ENCODE data around the gene RAD18. TPM values are rescaled to one million over a fixed set of nuclear protein-coding genes. Genes with fewer than 3 reads are reported as not detected.

Gene RAD18
- total and polyA plus RNA-seq, 12 donors = 2.0 to 11.4 (median 8.5) TPM

DNA sequence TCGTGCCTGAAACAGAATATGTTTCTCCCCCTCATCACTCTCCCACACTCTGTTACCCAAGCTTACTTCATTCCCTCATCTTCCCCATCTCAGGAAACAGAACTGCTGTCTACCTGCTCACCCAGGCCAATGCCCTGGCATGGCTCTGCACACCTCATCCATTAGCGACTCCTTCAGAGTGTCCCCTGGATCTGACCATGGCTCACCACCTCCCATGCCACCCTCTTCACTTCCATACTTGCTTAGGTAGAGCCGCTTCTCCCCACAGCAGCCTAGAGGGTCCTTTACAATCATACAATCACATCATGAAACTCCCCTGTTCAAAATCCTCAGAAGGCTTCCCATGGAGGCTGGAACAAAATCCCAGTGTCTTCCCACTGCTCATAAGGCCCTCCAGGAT is 33.9 kb upstream of the RAD18 start:
- Histone ChIP-seq H3K4me3 (no peak overlapping the region), H3K9me3 (replicated peaks in 1 of 3) (no peaks in the 10 kb centered on the region), H3K27me3 (no peaks in the 10 kb centered on the region), H3K36me3 (replicated peaks in 1 of 2) (no peaks in the 10 kb centered on the region), H3K4me1 (replicated peaks in 1 of 2) (no peaks in the 10 kb centered on the region), H3K27ac (peak overlapping the region in 1 of 5 donors; percentile 25)
- no peak for DNase-seq
- 77 to 87% (median 84%) methylated on average over 3 of the region's 3 CpGs for WGBS, 4 donors
- intact Hi-C loops (cut with DNase I) = no loop called here
- TF ChIP-seq CTCF (IDR thresholded peaks at IDR 0.05) (no peak), POLR2A (IDR thresholded peaks at IDR 0.05) (no peak)

DNA sequence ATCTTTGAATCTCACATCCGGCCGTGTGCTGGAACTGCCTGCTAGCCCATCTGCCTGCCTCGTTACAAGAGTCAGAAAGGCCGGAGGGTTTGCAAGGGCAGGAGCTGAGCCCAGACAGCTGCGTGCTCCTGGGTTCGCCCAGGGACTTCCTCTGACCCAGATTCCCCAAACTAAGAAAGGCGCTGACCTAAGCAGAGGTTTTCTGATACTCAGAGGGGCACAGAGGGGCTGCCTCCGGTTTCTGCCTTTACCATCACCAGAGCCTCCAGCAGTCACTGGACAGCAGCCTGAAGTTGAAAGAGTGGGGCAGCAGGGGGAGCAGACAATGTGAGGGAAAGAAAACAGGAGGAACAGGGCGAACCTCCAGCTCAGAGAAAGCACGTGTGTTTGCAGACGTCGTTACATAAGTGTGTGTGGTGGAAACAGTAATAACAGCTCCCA is 33.4 kb upstream of the RAD18 start:
- Histone ChIP-seq H3K27me3 (no peaks in the 10 kb centered on the region), H3K27ac (peak overlapping the region in 1 of 5 donors; percentile 25), H3K4me1 (replicated peaks in 1 of 2) (no peaks in the 10 kb centered on the region), H3K9me3 (replicated peaks in 1 of 3) (no peaks in the 10 kb centered on the region), H3K36me3 (replicated peaks in 1 of 2) (no peaks in the 10 kb centered on the region), H3K4me3 (no peak overlapping the region)
- WGBS, 4 donors = 43 to 69% (median 60%) methylated on average over 11 to 12 of the region's 12 CpGs
- TF ChIP-seq POLR2A (IDR thresholded peaks at IDR 0.05) = no peak
- peak in 4 of 6 experiments; percentile 12 to 34 (median 20) for TF ChIP-seq CTCF (IDR thresholded peaks at IDR 0.05)
- DNase-seq = peak in 4 of 7 donors; percentile 29 to 84 (median 30)
- intact Hi-C loops (cut with DNase I) = no loop called here

DNA sequence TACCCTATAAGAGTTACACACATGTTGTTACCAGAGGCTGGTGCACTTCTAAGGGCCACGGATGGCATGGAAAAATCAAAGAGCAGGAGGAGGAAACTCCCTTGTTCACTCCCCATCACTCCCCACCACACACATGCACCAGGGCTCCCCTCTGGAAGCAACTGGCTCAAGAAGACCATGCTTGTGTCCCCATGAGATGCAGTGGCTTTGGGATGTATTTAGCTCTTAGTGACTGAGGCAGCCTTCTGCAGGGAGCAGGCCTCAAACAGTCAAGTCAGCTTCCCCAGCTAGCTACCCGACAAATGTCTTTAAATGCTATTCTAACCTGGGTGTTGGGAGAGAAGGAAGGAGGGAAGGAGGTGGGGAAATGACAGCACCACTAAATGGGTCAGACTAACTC is 32.9 kb upstream of the RAD18 start:
- Histone ChIP-seq H3K27ac (peak overlapping the region in 1 of 5 donors; percentile 25), H3K9me3 (replicated peaks in 1 of 3) (no peaks in the 10 kb centered on the region), H3K4me1 (replicated peaks in 1 of 2) (no peaks in the 10 kb centered on the region), H3K27me3 (no peaks in the 10 kb centered on the region), H3K36me3 (replicated peaks in 1 of 2) (no peaks in the 10 kb centered on the region), H3K4me3 (no peak overlapping the region)
- WGBS, 4 donors = 68 to 82% (median 76%) methylated on average over 2 of the region's 2 CpGs
- TF ChIP-seq POLR2A (IDR thresholded peaks at IDR 0.05) (no peak), CTCF (IDR thresholded peaks at IDR 0.05) (no peak)
- intact Hi-C loops (cut with DNase I) = no loop called here
- DNase-seq = no peak

GRCh38 chr3:8994226-8994625 is 31.0 kb upstream of the RAD18 start:
- no peak for TF ChIP-seq CTCF (IDR thresholded peaks at IDR 0.05)
- TF ChIP-seq POLR2A (IDR thresholded peaks at IDR 0.05) = no peak
- no peaks in the 10 kb centered on the region for H3K9me3 ChIP-seq (replicated peaks in 1 of 3)
- H3K36me3 ChIP-seq (replicated peaks in 1 of 2) = no peaks in the 10 kb centered on the region
- no peaks in the 10 kb centered on the region for H3K4me1 ChIP-seq (replicated peaks in 1 of 2)
- DNase-seq = no peak
- intact Hi-C loops (cut with DNase I) = no loop called here
- H3K27me3 ChIP-seq = no peaks in the 10 kb centered on the region
- H3K4me3 ChIP-seq = no peak overlapping the region
- 92 to 95% (median 94%) methylated on average over 3 to 15 of the region's 15 CpGs for WGBS, 4 donors
- H3K27ac ChIP-seq = no peak overlapping the region
